HCT116 (cell line): ENCODE data around the gene GLIPR2. TPM values are rescaled to one million over a fixed set of nuclear protein-coding genes. Genes with fewer than 3 reads are reported as not detected.

ENCODE experiments used
- ATAC-seq: fragments of 200-7000 bp; cut with Tn5 transposase; 2 replicates; pipeline ENCODE4 v1.9.1; 2020; ENCODE audit warnings: mild to moderate bottlenecking, moderate library complexity
- BruUV-seq: library from RNA; stranded (reverse); fragments of 400-500 nt; replicated peaks from 2 replicates; lab custom pipeline; 2021; lab: Mats Ljungman, UMichigan
- CTCF ChIA-PET: fragments of 300-600 bp; sonication (Branson Sonifier 250); formaldehyde crosslinking; loops from one replicate; lab custom pipeline; 2021; ENCODE audit warnings: antibody characterized with exemption; lab: Charles Lee
- POLR2A ChIA-PET: fragments of 300-600, 350-600 bp; sonication (Branson Sonifier 250); formaldehyde crosslinking; loops from one replicate; lab custom pipeline; 2021; ENCODE audit warnings: antibody characterized with exemption; lab: Charles Lee
- RAD21 ChIA-PET, 2 experiments: fragments of 300-600 bp; sonication (Branson Sonifier 250); formaldehyde crosslinking; loops; one replicate each; lab custom pipeline; 2023; ENCODE audit warnings: low total read pairs in 2 of 2; ENCODE audit not compliant: uncharacterized antibody in 2 of 2, unreplicated experiment in 2 of 2, low non-redundant PET in 1 of 2; lab: Charles Lee
- DNase-seq: peaks from one replicate; pipeline ENCODE4 v3.0.0-alpha.2; 2010; ENCODE audit warnings: low read depth, low spot score
- H2AFZ ChIP-seq: fragments of 200-600 bp; shearing (Covaris generic), sonication (generic); 2 replicates; pipeline ENCODE4 v1.6.1; 2017; ENCODE audit warnings: low read depth, mixed run types, mixed read lengths, antibody characterized with exemption, low read length; ENCODE audit not compliant: poor library complexity, severe bottlenecking
- H3K27ac ChIP-seq: 2 replicates; pipeline ENCODE4 v1.5.1; 2012; ENCODE audit warnings: low read depth, low read length
- H3K27me3 ChIP-seq: fragments of 200-600 bp; sonication (generic); 2 replicates; pipeline ENCODE4 v1.6.1; 2016; ENCODE audit warnings: mixed run types, low read length, mixed read lengths; ENCODE audit not compliant: insufficient read depth
- H3K36me3 ChIP-seq, 2 experiments: fragments of 200-500 bp in 1 of 2; fragments of 200-600 bp in 1 of 2; sonication (Bioruptor generic) in 1 of 2; sonication (generic) in 1 of 2; 2 replicates each; pipeline versions ENCODE4 v1.5.1 to v1.6.1; 2014 to 2016; ENCODE audit warnings: low read length in 2 of 2, inconsistent platforms in 1 of 2, mixed read lengths in 1 of 2, mixed run types in 1 of 2; ENCODE audit not compliant: insufficient read depth in 2 of 2, control insufficient read depth in 1 of 2
- H3K4me1 ChIP-seq, 2 experiments: fragments of 200-600 bp in 1 of 2; sonication (generic) in 1 of 2; 2 replicates each; pipeline versions ENCODE4 v1.5.1 to v1.6.1; 2012 to 2017; ENCODE audit warnings: low read length in 2 of 2, inconsistent platforms in 1 of 2, mild to moderate bottlenecking in 1 of 2, mixed read lengths in 1 of 2, mixed run types in 1 of 2, moderate library complexity in 1 of 2; ENCODE audit not compliant: insufficient read depth in 2 of 2, control insufficient read depth in 1 of 2
- H3K4me2 ChIP-seq: fragments of 200-600 bp; sonication (generic); 2 replicates; pipeline ENCODE4 v1.6.1; 2017; ENCODE audit warnings: mixed run types, low read length, mixed read lengths
- H3K4me3 ChIP-seq, 2 experiments: fragments of 200-600 bp in 1 of 2; sonication (generic) in 1 of 2; replicated peaks in 1 of 2; 2 replicates each; pipeline ENCODE4 v1.5.1; 2011 to 2016; ENCODE audit warnings: low read length in 2 of 2, control low read depth in 1 of 2, low read depth in 1 of 2, mild to moderate bottlenecking in 1 of 2, mixed read lengths in 1 of 2, mixed run types in 1 of 2
- H3K79me2 ChIP-seq: fragments of 200-600 bp; sonication (generic); 2 replicates; pipeline ENCODE4 v1.6.1; 2017; ENCODE audit warnings: mild to moderate bottlenecking, mixed run types, low read length, moderate library complexity, mixed read lengths; ENCODE audit not compliant: insufficient read depth
- H3K9ac ChIP-seq: fragments of 200-600 bp; sonication (generic); 2 replicates; pipeline ENCODE4 v1.6.1; 2016; ENCODE audit warnings: low read length, mixed read lengths
- H3K9me2 ChIP-seq: fragments of 200-600 bp; sonication (generic), shearing (Covaris generic); 2 replicates; pipeline ENCODE4 v1.6.1; 2017; ENCODE audit warnings: mixed run types, mild to moderate bottlenecking, moderate library complexity; ENCODE audit not compliant: insufficient read depth
- H3K9me3 ChIP-seq, 2 experiments: fragments of 200-500 bp in 1 of 2; fragments of 200-600 bp in 1 of 2; sonication (Bioruptor generic) in 1 of 2; sonication (generic) in 1 of 2; 2 replicates each; pipeline ENCODE4 v1.6.1; 2014 to 2017; ENCODE audit warnings: low read length in 2 of 2, mixed read lengths in 2 of 2, inconsistent platforms in 1 of 2, low read depth in 1 of 2, mild to moderate bottlenecking in 1 of 2, mixed run types in 1 of 2, moderate library complexity in 1 of 2; ENCODE audit not compliant: control insufficient read depth in 1 of 2, insufficient read depth in 1 of 2
- H4K20me1 ChIP-seq: fragments of 200-600 bp; sonication (generic), shearing (Covaris generic); 2 replicates; pipeline ENCODE4 v1.6.1; 2017; ENCODE audit warnings: mixed run types, mild to moderate bottlenecking, moderate library complexity; ENCODE audit not compliant: insufficient read depth
- CBX3 ChIP-seq: IDR thresholded peaks from 2 replicates; pipeline ENCODE4 v1.6.1; 2012; ENCODE audit warnings: low read depth
- CEBPB ChIP-seq: IDR thresholded peaks from 2 replicates; pipeline ENCODE4 v1.6.1; 2012; ENCODE audit warnings: low read depth
- ELF1 ChIP-seq: IDR thresholded peaks from 2 replicates; pipeline ENCODE4 v1.6.1; 2012; ENCODE audit warnings: low read depth, borderline replicate concordance
- EZH2 ChIP-seq: fragments of 200-600 bp; sonication (generic); IDR thresholded peaks from 2 replicates; pipeline ENCODE4 v1.6.1; 2017; ENCODE audit warnings: antibody characterized with exemption, mixed run types
- EZH2phosphoT487 ChIP-seq: fragments of 200-600 bp; IDR thresholded peaks from 2 replicates; pipeline ENCODE4 v1.6.1; 2018; ENCODE audit warnings: antibody characterized with exemption, borderline replicate concordance
- FOSL1 ChIP-seq: IDR thresholded peaks from 2 replicates; pipeline ENCODE4 v1.6.1; 2012; ENCODE audit warnings: low read depth
- RAD21 ChIP-seq: IDR thresholded peaks from 2 replicates; pipeline ENCODE4 v1.6.1; 2012; ENCODE audit warnings: low read depth, mild to moderate bottlenecking
- SIN3A ChIP-seq: IDR thresholded peaks from 2 replicates; pipeline ENCODE4 v1.6.1; 2012; ENCODE audit warnings: low read depth
- SP1 ChIP-seq: IDR thresholded peaks from 2 replicates; pipeline ENCODE4 v1.6.1; 2012; ENCODE audit warnings: low read depth
- ZFX ChIP-seq: fragments of 450-650 bp; IDR thresholded peaks from 2 replicates; pipeline ENCODE4 v1.6.1; 2017
- ZNF274 ChIP-seq: fragments of 200-500 bp; sonication (Bioruptor generic); IDR thresholded peaks from 2 replicates; pipeline ENCODE4 v1.6.1; 2014; ENCODE audit warnings: mild to moderate bottlenecking, low read depth, low read length, inconsistent platforms
- intact Hi-C: fragments of 100-400 bp; cut with micrococcal nuclease; formaldehyde crosslinking; loops from 2 replicates; pipeline ENCODE4 v1.10.0; 2022
- total RNA-seq: library from RNA; stranded (reverse); gene quantifications from one replicate; pipeline ENCODE4 v1.2.1, GENCODE V29; 2021; ENCODE audit not compliant: unreplicated experiment
- TF ChIP-seq, protein P1 (sequence below): IDR thresholded peaks from 2 replicates; pipeline ENCODE4 v1.6.1; 2011; ENCODE audit warnings: mild to moderate bottlenecking, low read length, moderate library complexity; ENCODE audit not compliant: insufficient replicate concordance; ENCODE audit errors: extremely low read depth
- TF ChIP-seq, protein P2 (sequence below): IDR thresholded peaks from 2 replicates; pipeline ENCODE4 v1.6.1; 2012
- TF ChIP-seq, protein P3 (sequence below), 3 experiments: fragments of 200-600 bp in 1 of 3; sonication (generic) in 1 of 3; IDR thresholded peaks in 2 of 3; conservative IDR thresholded peaks in 1 of 3; 2 replicates each; pipeline ENCODE4 v1.5.1; 2012 to 2017; ENCODE audit warnings: low read depth in 2 of 3, low read length in 2 of 3, antibody characterized with exemption in 1 of 3, borderline replicate concordance in 1 of 3, control low read depth in 1 of 3, mild to moderate bottlenecking in 1 of 3, mixed read lengths in 1 of 3, mixed run types in 1 of 3, moderate library complexity in 1 of 3; ENCODE audit not compliant: insufficient read depth in 1 of 3
- TF ChIP-seq, protein P4 (sequence below): IDR thresholded peaks from 2 replicates; pipeline ENCODE4 v1.6.1; 2012

GLIPR2 gene
- total RNA-seq, 1 experiment from 2014 or later, result 14.5 TPM

DNA sequence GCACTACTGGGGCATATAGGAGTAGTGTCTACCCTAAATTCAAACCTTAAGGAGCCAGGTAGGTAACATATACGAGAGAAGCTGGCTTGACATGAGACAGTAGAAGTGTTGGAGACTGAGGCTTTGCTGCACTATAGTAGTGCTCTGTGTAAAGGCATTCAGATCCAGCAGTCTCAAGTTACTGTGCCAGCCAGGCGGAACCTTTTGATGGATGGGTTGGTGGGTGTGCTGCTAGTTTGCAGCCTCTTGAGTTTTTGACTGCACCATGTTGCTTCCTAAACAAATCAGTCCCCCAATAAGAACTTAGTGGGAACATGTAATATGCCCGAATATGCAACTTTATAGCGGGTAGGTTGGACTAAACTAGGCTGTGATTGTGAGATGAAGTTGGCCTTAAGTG is 55.7 kb downstream of the GLIPR2 start:
- CTCF ChIA-PET, result no interaction called here
- Histone ChIP-seq H3K9me3 (no peaks in the 10 kb centered on the region), H3K4me2 (peak overlapping the region; percentile 86), H3K9ac (peak overlapping the region; percentile 89), H4K20me1 (0 out of 2 replicates have a peak, but pooled peaks cover 5% of the 10 kb centered on the region), H3K27me3 (no peaks in the 10 kb centered on the region), H3K9me2 (no peaks in the 10 kb centered on the region), H3K79me2 (peaks cover 59% of the 10 kb centered on the region), H3K4me1 (peaks cover 12 to 20% of the 10 kb centered on the region in 2 experiments), H3K36me3 (peaks cover 3 to 12% of the 10 kb centered on the region in 2 experiments; a peak in 3 of 4 replicates), H2AFZ (no peak overlapping the region), H3K4me3 (peak overlapping the region; percentile 87 to 91), H3K27ac (no peak overlapping the region)
- RAD21 ChIA-PET, result no interaction called here
- POLR2A ChIA-PET, result no interaction called here
- intact Hi-C loops, result no loop called here
- BruUV-seq, result no TSS peak
- TF ChIP-seq CEBPB (no peak), RAD21 (no peak), ZFX (no peak), CBX3 (no peak), EZH2 (no peak), ZNF274 (no peak), SIN3A (no peak), FOSL1 (no peak), EZH2phosphoT487 (no peak), SP1 (no peak), ELF1 (no peak)
- TF ChIP-seq, protein P1, sequence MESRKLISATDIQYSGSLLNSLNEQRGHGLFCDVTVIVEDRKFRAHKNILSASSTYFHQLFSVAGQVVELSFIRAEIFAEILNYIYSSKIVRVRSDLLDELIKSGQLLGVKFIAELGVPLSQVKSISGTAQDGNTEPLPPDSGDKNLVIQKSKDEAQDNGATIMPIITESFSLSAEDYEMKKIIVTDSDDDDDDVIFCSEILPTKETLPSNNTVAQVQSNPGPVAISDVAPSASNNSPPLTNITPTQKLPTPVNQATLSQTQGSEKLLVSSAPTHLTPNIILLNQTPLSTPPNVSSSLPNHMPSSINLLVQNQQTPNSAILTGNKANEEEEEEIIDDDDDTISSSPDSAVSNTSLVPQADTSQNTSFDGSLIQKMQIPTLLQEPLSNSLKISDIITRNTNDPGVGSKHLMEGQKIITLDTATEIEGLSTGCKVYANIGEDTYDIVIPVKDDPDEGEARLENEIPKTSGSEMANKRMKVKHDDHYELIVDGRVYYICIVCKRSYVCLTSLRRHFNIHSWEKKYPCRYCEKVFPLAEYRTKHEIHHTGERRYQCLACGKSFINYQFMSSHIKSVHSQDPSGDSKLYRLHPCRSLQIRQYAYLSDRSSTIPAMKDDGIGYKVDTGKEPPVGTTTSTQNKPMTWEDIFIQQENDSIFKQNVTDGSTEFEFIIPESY, result no peak
- TF ChIP-seq, protein P2, sequence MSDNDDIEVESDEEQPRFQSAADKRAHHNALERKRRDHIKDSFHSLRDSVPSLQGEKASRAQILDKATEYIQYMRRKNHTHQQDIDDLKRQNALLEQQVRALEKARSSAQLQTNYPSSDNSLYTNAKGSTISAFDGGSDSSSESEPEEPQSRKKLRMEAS, result no peak
- TF ChIP-seq, protein P3, sequence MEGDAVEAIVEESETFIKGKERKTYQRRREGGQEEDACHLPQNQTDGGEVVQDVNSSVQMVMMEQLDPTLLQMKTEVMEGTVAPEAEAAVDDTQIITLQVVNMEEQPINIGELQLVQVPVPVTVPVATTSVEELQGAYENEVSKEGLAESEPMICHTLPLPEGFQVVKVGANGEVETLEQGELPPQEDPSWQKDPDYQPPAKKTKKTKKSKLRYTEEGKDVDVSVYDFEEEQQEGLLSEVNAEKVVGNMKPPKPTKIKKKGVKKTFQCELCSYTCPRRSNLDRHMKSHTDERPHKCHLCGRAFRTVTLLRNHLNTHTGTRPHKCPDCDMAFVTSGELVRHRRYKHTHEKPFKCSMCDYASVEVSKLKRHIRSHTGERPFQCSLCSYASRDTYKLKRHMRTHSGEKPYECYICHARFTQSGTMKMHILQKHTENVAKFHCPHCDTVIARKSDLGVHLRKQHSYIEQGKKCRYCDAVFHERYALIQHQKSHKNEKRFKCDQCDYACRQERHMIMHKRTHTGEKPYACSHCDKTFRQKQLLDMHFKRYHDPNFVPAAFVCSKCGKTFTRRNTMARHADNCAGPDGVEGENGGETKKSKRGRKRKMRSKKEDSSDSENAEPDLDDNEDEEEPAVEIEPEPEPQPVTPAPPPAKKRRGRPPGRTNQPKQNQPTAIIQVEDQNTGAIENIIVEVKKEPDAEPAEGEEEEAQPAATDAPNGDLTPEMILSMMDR (IDR thresholded peaks at IDR 0.05 in 2 of 3, conservative IDR thresholded peaks at IDR 0.05 in 1 of 3; ENCODE audit: borderline replicate concordance in 1 of 3, insufficient read depth in 1 of 3, low read depth in 2 of 3, low read length in 2 of 3), result no peak
- TF ChIP-seq, protein P4, sequence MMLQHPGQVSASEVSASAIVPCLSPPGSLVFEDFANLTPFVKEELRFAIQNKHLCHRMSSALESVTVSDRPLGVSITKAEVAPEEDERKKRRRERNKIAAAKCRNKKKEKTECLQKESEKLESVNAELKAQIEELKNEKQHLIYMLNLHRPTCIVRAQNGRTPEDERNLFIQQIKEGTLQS, result no peak
- no peak for ATAC-seq
- no peak for DNase-seq
